ENCODE results near the gene FAM20C.

The FAM20C gene

GRCh38 chr7:164882-165660 lies 27.3 kb upstream of the FAM20C start:
- DNase-seq, result no peak
- no peaks in the 10 kb centered on the region for H3K4me1 Mint-ChIP-seq
- H3K27ac Mint-ChIP-seq, result no peak overlapping the region
- CTCF ChIA-PET, result no interaction called here
- no peaks in the 10 kb centered on the region for H3K36me3 Mint-ChIP-seq
- no peaks in the 10 kb centered on the region for H3K9me3 Mint-ChIP-seq
- H3K4me3 Mint-ChIP-seq, result no peak overlapping the region
- peaks cover 29% of the 10 kb centered on the region for H3K27me3 Mint-ChIP-seq

GRCh38 chr7:165661-166337 lies 26.6 kb upstream of the FAM20C start:
- Mint-ChIP-seq H3K36me3 (no peaks in the 10 kb centered on the region), H3K27ac (no peak overlapping the region), H3K4me3 (no peak overlapping the region), H3K9me3 (no peaks in the 10 kb centered on the region), H3K4me1 (no peaks in the 10 kb centered on the region), H3K27me3 (peaks cover 29% of the 10 kb centered on the region)
- CTCF ChIA-PET, result no interaction called here
- DNase-seq, result no peak

- H3K27ac Mint-ChIP-seq, result no peak overlapping the region
- H3K27me3 Mint-ChIP-seq, result peaks cover 29% of the 10 kb centered on the region
- no peaks in the 10 kb centered on the region for H3K36me3 Mint-ChIP-seq
- no peaks in the 10 kb centered on the region for H3K9me3 Mint-ChIP-seq
- CTCF ChIA-PET, result no interaction called here
- no peak overlapping the region for H3K4me3 Mint-ChIP-seq
- DNase-seq, result no peak
- H3K4me1 Mint-ChIP-seq, result no peaks in the 10 kb centered on the region
Measured at GRCh38 chr7:166338-167060, 25.9 kb upstream of the FAM20C start.

GRCh38 chr7:167090-167855 lies 25.1 kb upstream of the FAM20C start:
- no peaks in the 10 kb centered on the region for H3K9me3 Mint-ChIP-seq
- CTCF ChIA-PET, result no interaction called here
- H3K4me1 Mint-ChIP-seq, result no peaks in the 10 kb centered on the region
- DNase-seq, result no peak
- H3K36me3 Mint-ChIP-seq, result no peaks in the 10 kb centered on the region
- H3K27ac Mint-ChIP-seq, result no peak overlapping the region
- no peak overlapping the region for H3K4me3 Mint-ChIP-seq
- peaks cover 29% of the 10 kb centered on the region for H3K27me3 Mint-ChIP-seq

- no peak for DNase-seq
- no peaks in the 10 kb centered on the region for H3K36me3 Mint-ChIP-seq
- CTCF ChIA-PET, result no interaction called here
- H3K27ac Mint-ChIP-seq, result no peak overlapping the region
- H3K4me1 Mint-ChIP-seq, result no peaks in the 10 kb centered on the region
- H3K4me3 Mint-ChIP-seq, result no peak overlapping the region
- peaks cover 27% of the 10 kb centered on the region for H3K27me3 Mint-ChIP-seq
- no peaks in the 10 kb centered on the region for H3K9me3 Mint-ChIP-seq
Measured at GRCh38 chr7:167976-168791, 24.2 kb upstream of the FAM20C start.

GRCh38 chr7:169276-170172 lies 22.8 kb upstream of the FAM20C start:
- Mint-ChIP-seq H3K9me3 (no peaks in the 10 kb centered on the region), H3K4me3 (no peak overlapping the region), H3K27ac (no peak overlapping the region), H3K4me1 (no peaks in the 10 kb centered on the region), H3K27me3 (peaks cover 16% of the 10 kb centered on the region), H3K36me3 (no peaks in the 10 kb centered on the region)
- no peak for DNase-seq
- CTCF ChIA-PET, result no interaction called here

- CTCF ChIA-PET, result no interaction called here
- Mint-ChIP-seq H3K4me1 (no peaks in the 10 kb centered on the region), H3K4me3 (no peak overlapping the region), H3K36me3 (no peaks in the 10 kb centered on the region), H3K9me3 (no peaks in the 10 kb centered on the region), H3K27ac (no peak overlapping the region), H3K27me3 (peaks cover 16% of the 10 kb centered on the region)
- no peak for DNase-seq
Measured at GRCh38 chr7:170551-171363, 21.6 kb upstream of the FAM20C start.

GRCh38 chr7:171364-171904 lies 20.9 kb upstream of the FAM20C start:
- CTCF ChIA-PET, result no interaction called here
- Mint-ChIP-seq H3K4me1 (no peaks in the 10 kb centered on the region), H3K36me3 (no peaks in the 10 kb centered on the region), H3K27ac (no peak overlapping the region), H3K27me3 (peaks cover 12% of the 10 kb centered on the region), H3K4me3 (no peak overlapping the region), H3K9me3 (no peaks in the 10 kb centered on the region)
- DNase-seq, result no peak

GRCh38 chr7:171912-172515 lies 20.4 kb upstream of the FAM20C start:
- Mint-ChIP-seq H3K27me3 (peaks cover 6% of the 10 kb centered on the region), H3K4me3 (no peak overlapping the region), H3K27ac (no peak overlapping the region), H3K36me3 (no peaks in the 10 kb centered on the region), H3K4me1 (no peaks in the 10 kb centered on the region), H3K9me3 (no peaks in the 10 kb centered on the region)
- DNase-seq, result no peak
- CTCF ChIA-PET, result no interaction called here

GRCh38 chr7:173209-173918 lies 19.0 kb upstream of the FAM20C start:
- H3K4me1 Mint-ChIP-seq, result no peaks in the 10 kb centered on the region
- CTCF ChIA-PET, result no interaction called here
- no peak overlapping the region for H3K27ac Mint-ChIP-seq
- H3K9me3 Mint-ChIP-seq, result no peaks in the 10 kb centered on the region
- no peaks in the 10 kb centered on the region for H3K27me3 Mint-ChIP-seq
- H3K4me3 Mint-ChIP-seq, result no peak overlapping the region
- no peaks in the 10 kb centered on the region for H3K36me3 Mint-ChIP-seq
- no peak for DNase-seq

- CTCF ChIA-PET, result no interaction called here
- no peak for DNase-seq
- H3K36me3 Mint-ChIP-seq, result no peaks in the 10 kb centered on the region
- H3K4me1 Mint-ChIP-seq, result no peaks in the 10 kb centered on the region
- H3K27ac Mint-ChIP-seq, result no peak overlapping the region
- no peaks in the 10 kb centered on the region for H3K27me3 Mint-ChIP-seq
- no peaks in the 10 kb centered on the region for H3K9me3 Mint-ChIP-seq
- H3K4me3 Mint-ChIP-seq, result no peak overlapping the region
Measured at GRCh38 chr7:174716-175115, 17.7 kb upstream of the FAM20C start.

Data from activated naive CD4-positive, alpha-beta T cell treated with anti-CD3 and anti-CD28 coated beads, Interleukin-2, amount 10 ng/mL, durations not matched to agents 7 days and 5 days (primary cell).